GM04504 (cell line): Measurements from ENCODE around the gene GMCL2.
"Not testable (repeated sequence)": the region's sequence is repeated elsewhere in the genome, so short reads cannot be mapped to it uniquely, and the experiment has no call there.

ENCODE experiments used
- DNase-seq: peaks from one replicate; pipeline ENCODE4 v3.0.0-alpha.2; 2012; ENCODE audit warnings: low read depth

The GMCL2 gene

GRCh38 chr5:178187014-178187413 is at the start of gene GMCL2:
GMCL2 (minus strand) TSS chr5:178187371; CDS start chr5:178187299, 72 bp downstream.
- no peak for DNase-seq

DNA sequence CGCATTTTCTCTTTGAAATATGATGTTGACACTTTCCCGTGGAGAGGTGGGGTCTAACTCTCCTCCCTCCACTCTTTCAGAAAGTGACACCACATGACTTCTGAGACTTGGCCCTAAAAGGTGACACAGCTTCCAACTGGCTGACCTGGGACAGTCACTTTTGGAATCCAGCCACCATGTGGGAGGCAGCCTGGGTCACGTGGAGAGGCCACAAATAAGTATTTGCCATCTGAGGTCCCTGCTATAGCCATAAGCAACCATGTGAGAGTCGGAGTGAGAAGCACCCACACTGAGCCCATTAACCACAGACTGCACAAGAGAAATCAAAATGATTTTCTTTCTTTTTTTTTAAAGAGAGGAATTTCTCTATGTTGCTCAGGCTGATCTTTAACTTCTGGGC is 49.5 kb upstream of the GMCL2 start:
- no peak for DNase-seq

DNA sequence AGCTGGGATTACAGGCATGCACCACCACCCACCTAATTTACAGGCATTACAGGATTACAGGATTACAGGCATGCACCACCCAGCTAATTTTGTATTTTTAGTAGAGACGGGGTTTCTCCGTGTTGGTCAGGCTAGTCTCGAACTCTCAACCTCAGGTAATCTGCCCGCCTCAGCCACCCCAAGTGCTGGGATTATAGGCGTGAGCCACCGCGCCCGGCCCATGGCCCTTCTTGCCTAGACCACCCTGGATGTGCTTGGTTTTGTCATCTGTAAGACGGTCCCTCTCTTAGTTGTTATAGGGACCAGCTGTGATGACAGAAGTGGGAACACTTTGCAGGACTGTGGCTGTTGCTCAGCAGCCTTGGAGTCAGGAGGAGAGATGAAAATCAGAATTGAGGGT is 49.0 kb upstream of the GMCL2 start:
- no peak for DNase-seq

DNA sequence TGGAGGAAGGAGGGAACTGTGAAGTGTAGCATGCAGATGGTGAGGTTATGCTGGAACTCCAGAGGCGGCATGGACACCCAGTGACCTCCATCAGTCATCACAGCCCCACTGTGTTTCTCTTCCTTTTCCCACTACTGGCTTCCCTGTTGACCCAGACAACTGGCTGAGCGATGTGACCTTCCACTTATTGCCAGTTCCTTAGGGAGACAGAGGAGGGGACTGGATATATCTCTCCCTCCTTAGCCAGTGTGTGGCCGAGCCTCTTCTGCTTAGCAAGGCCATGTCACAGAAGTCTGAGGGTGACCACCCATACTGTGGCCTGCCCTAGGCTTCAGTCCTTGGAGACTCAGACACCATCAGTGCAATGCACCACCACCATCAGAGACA is 48.4 kb upstream of the GMCL2 start:
- DNase-seq = no peak

- peak; percentile 29 for DNase-seq
Measured at GRCh38 chr5:178234750-178235587, 47.8 kb upstream of the GMCL2 start.

- DNase-seq = no peak
Measured at GRCh38 chr5:178234121-178234749, 47.1 kb upstream of the GMCL2 start.

DNA sequence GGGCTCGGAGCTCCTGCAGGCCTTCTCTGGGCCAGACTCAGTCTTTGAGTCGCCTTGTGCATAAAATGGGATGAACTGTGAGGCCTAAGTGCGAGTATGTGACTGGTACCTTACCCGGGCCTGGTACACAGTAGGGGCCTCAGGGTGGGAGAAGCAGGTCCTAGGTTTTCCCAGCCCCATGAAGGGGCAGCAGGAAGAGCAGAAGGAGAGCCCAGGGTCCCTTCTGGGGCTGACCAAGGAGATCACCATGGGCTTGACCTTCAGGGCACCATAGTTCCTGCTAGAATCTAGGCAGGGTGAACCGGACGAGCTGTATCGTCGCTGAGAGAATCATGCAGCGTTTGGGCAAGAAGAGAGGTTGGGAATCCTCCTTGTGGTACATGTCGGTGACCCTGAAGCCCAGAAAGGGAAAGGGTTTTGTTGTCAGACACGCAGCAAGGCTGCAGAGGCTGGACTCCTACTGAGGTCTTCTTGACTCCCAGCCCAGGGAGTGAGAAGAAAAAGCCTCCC is 45.8 kb upstream of the GMCL2 start:
- DNase-seq = no peak

DNA sequence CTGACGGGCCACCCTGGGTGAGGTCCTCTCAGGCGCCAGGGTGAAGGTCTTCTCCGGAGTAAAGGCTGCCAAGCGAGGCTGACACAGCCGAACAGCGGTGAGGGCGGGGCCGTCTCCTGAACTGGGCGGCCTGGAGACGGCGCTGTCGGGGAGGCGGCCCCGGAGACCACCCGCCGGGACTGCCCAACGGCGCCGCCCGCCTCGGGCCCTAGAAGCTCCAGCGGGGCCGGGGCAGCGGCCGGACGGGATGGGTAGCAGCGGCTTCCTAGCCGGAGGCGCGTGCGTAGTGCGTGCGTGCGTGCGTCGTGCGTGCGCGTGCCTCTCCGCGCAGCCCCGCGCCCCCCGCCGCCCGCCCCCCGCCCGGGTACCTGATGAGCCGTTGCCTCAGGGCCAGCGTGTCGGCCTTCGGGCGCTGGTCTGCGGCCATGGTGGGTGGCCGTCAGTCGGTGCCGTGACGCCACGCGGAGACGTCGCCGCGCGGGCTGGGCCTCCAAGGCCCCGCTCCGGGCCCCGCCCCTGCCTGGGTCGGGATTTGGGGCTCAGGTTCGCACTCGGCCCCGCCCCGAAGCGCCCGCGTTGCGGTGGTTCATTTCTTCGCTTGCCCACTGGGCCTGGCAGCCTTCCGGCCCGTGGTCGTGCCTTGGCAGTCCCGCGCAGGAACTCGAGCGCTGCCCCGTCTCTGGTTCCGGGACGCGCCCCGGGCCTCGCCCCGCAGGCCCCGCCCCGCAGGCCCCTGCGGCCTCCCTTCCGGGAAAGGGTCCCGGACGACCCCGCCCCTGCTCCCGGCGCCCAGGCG is 45.2 kb upstream of the GMCL2 start, which contains the start of gene PHYKPL:
Gene PHYKPL (minus strand): TSS at position 679 of the 796 bp plus-strand sequence. CDS start 252 bp downstream, at position 427.
- DNase-seq = peak; percentile 32

- no peak for DNase-seq
Measured at GRCh38 chr5:178231539-178232123, 44.5 kb upstream of the GMCL2 start.

- peak; percentile 47 for DNase-seq
Measured at GRCh38 chr5:178230879-178231538, 43.8 kb upstream of the GMCL2 start.

GRCh38 chr5:178229861-178230260 is 42.7 kb upstream of the GMCL2 start:
- no peak for DNase-seq

DNA sequence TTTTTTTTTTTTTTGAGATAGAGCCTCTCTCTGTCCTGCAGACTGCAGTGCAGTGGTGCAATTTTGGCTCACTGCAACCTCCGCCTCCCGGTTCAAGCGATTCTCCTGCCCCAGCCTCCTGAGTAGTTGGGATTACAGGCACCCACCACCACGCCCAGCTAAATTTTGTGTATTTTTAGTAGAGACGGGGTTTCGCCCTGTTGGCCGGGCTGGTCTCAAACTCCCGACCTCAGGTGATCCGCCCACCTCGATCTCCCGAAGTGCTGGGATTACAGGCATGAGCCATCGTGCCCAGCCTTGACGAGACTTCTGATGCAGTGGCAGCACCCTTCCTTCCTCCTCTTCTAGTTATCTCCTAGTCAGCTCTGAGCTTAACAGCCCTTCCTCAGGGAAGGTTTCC is 41.9 kb upstream of the GMCL2 start:
- DNase-seq = not testable (repeated sequence)

- no peak for DNase-seq
Measured at GRCh38 chr5:178228609-178229008, 41.4 kb upstream of the GMCL2 start.

GRCh38 chr5:178227929-178228328 is 40.8 kb upstream of the GMCL2 start:
- no peak for DNase-seq

DNA sequence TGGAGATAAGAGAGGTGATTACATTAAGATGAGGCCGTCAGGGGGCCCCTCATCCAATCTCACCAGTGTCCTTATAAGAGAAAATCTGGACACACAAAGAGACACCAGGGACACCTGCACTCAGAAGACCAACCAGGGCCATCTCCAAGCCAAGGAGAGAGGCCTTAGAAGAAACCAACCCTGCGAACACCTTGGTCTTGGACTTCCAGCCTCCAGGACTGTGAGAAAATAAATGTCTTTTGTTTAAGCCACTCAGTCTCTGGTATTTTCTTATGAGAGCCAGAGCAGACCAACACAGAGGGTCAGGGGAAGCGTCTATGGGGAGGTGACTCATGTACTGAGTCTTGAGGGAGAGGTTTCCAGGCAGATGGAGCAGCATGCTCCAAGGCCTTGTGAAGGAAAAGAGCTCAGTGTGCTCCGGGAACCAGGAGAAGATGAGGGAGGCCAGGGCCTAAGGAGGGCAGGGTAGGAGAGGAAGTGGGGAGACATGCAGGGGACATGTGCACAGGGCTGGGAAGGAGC is 40.0 kb upstream of the GMCL2 start:
- no peak for DNase-seq

DNA sequence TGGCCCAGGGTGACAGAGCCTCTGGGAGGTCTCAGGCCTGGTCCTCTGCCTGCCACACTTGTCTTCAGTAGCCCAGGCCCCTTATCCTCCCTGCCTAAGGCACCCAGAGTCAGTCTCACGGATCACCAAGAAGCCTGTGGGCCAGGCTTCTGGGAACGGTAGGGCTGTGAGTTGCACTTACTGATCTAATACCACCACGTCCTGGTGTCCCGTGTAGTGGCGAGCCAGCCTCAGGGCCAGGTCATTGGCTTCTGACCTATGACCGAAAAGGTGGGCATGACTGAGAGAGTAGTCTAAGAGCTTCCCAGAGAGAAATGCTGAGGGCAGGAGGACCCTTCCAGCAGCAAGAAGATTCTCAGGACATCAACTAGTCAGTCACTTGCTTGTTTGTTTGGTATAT is 38.0 kb upstream of the GMCL2 start:
- no peak for DNase-seq

DNA sequence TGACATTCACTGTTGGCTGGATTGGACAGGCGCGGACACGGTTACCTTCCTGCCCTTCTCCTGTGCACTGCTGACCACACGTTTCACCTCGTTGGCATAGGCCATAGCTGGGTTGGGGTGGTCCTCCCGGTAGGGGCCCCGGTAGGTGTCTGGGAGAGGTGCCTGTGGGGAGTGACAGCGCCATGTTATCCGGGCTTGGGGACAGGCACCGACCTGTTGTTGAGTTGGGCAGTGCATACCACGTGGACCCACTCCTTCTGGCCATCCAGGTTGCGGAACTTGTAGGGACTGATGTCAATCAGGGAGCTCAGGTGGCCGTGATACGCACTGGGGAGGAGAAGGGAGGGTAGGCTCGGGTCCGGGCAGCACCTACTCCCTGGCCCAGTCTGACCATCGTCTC is 37.2 kb upstream of the GMCL2 start:
- no peak for DNase-seq

DNA sequence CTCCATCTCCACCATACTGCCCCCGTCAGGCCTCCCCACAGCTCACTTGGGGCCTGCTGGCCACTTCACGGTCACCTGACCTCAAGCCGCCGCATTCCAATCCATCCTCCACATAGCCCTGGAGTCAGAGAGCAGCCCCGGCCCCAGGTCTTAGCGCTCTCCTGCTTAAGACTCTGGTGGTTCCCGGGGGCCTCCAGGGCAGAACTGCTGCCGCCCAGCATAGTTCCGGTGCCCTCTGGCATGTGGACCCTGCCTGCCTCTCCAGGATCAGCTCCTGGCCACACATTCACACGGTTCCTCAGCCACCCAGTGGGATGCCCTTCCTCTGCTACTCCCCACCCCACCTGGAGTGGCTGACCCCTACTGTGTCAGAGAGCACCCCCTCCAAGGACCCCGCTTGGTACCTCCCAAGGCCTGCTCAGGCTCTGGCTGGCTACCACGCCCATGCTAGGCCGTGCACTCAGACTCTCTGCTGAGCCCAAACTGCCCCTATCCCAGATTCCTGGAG is 36.7 kb upstream of the GMCL2 start:
- DNase-seq = no peak

- no peak for DNase-seq
Measured at GRCh38 chr5:178223196-178223773, 36.1 kb upstream of the GMCL2 start.

GRCh38 chr5:178222292-178222691 is 35.1 kb upstream of the GMCL2 start:
- no peak for DNase-seq

DNA sequence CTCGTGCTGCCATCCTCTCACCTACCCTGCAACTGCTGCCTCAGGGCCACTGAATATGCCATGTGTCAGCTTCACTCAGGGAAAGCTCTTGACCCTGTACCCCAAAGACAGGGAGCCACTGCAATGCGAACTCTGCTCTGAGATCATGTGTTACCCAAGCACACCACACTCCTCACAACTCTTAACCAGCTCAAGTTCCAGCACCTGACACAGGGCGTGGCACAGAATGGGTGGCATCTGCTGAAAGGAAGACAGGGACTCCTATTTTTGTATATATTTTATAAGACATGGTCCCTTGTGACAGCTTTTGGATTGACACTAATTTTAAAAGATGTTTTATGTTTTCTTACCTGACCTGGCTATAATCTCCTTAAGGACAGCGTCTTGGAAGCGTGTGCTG is 34.7 kb upstream of the GMCL2 start:
- DNase-seq = no peak
